ENCODE measurements around the gene SOBP. TPM values are rescaled to one million over a fixed set of nuclear protein-coding genes. Genes with fewer than 3 reads are reported as not detected.

Gene SOBP
- total RNA-seq, 1 experiment from 2014 or later, result 0.22 TPM

GRCh38 chr6:107543567-107543966 lies 53.6 kb downstream of the SOBP start:
- H3K79me2 ChIP-seq (ENCODE audit: low read depth), result no peaks in the 10 kb centered on the region
- no peaks in the 10 kb centered on the region for H3K36me3 ChIP-seq (ENCODE audit: low read depth)
- intact Hi-C loops (cut with micrococcal nuclease; ENCODE audit: unreplicated experiment), result no loop called here
- TF ChIP-seq EZH2 (IDR thresholded peaks at IDR 0.05; ENCODE audit: low read depth) (no peak), CTCF (conservative IDR thresholded peaks at IDR 0.05) (no peak)
- no peaks in the 10 kb centered on the region for H4K20me1 ChIP-seq (ENCODE audit: insufficient read depth)
- ChIA-PET CTCF (no interaction called here), POLR2A (ENCODE audit: unreplicated experiment) (interaction anchor here (0.6 kb wide), 1 partner anchor 196 kb away, joined by 4 read pairs; no protein-coding TSS in a partner anchor)
- H3K4me3 ChIP-seq, result no peak overlapping the region
- H2AFZ ChIP-seq, result no peak overlapping the region
- no peaks in the 10 kb centered on the region for H3F3A ChIP-seq (ENCODE audit: insufficient read depth, low read depth)
- DNase-seq, result no peak
- H3K4me1 ChIP-seq (replicated peaks; ENCODE audit: insufficient read depth), result no peaks in the 10 kb centered on the region
- no peak overlapping the region for H3K27ac ChIP-seq
- no peaks in the 10 kb centered on the region for H3K27me3 ChIP-seq (ENCODE audit: insufficient read depth, low read depth)
- no peaks in the 10 kb centered on the region for H3K9me2 ChIP-seq (ENCODE audit: insufficient read depth)
- no TSS peak for BruUV-seq (replicated peaks)
- H3K9me3 ChIP-seq (ENCODE audit: insufficient read depth, low read depth), result no peaks in the 10 kb centered on the region
- no peak overlapping the region for H3K4me2 ChIP-seq

DNA sequence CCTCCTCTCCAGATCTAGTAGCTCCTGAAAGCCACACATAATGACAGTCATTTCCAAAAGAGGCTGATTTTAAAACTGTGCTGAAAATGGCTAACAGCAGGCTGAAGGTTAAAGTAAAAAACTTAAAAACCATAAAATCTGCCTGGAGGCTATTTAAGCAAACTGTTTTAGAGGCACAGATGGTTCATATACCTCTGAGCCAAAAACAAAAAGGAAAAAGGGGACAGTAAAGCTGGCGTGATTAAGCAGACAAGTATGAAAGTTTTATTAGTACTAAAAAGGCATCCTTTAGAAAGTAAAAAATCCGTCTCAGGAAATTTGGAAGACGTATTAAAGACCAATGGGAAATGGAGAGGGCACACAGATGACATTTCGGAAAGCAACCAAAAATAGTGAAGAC lies 55.8 kb downstream of the SOBP start:
- H4K20me1 ChIP-seq (ENCODE audit: insufficient read depth), result no peaks in the 10 kb centered on the region
- DNase-seq, result no peak
- H3K36me3 ChIP-seq (ENCODE audit: low read depth), result no peaks in the 10 kb centered on the region
- no peaks in the 10 kb centered on the region for H3K27me3 ChIP-seq (ENCODE audit: insufficient read depth, low read depth)
- H3K27ac ChIP-seq, result no peak overlapping the region
- H2AFZ ChIP-seq, result no peak overlapping the region
- H3K9me2 ChIP-seq (ENCODE audit: insufficient read depth), result no peaks in the 10 kb centered on the region
- no peak overlapping the region for H3K4me2 ChIP-seq
- TF ChIP-seq EZH2 (IDR thresholded peaks at IDR 0.05; ENCODE audit: low read depth) (no peak), CTCF (conservative IDR thresholded peaks at IDR 0.05) (no peak)
- H3K9me3 ChIP-seq (ENCODE audit: insufficient read depth, low read depth), result no peaks in the 10 kb centered on the region
- no TSS peak for BruUV-seq (replicated peaks)
- intact Hi-C loops (cut with micrococcal nuclease; ENCODE audit: unreplicated experiment), result no loop called here
- H3K4me3 ChIP-seq, result no peak overlapping the region
- H3F3A ChIP-seq (ENCODE audit: insufficient read depth, low read depth), result no peaks in the 10 kb centered on the region
- CTCF ChIA-PET, result no interaction called here
- H3K4me1 ChIP-seq (replicated peaks; ENCODE audit: insufficient read depth), result no peaks in the 10 kb centered on the region
- no peaks in the 10 kb centered on the region for H3K79me2 ChIP-seq (ENCODE audit: low read depth)
- POLR2A ChIA-PET (ENCODE audit: unreplicated experiment), result no interaction called here

DNA sequence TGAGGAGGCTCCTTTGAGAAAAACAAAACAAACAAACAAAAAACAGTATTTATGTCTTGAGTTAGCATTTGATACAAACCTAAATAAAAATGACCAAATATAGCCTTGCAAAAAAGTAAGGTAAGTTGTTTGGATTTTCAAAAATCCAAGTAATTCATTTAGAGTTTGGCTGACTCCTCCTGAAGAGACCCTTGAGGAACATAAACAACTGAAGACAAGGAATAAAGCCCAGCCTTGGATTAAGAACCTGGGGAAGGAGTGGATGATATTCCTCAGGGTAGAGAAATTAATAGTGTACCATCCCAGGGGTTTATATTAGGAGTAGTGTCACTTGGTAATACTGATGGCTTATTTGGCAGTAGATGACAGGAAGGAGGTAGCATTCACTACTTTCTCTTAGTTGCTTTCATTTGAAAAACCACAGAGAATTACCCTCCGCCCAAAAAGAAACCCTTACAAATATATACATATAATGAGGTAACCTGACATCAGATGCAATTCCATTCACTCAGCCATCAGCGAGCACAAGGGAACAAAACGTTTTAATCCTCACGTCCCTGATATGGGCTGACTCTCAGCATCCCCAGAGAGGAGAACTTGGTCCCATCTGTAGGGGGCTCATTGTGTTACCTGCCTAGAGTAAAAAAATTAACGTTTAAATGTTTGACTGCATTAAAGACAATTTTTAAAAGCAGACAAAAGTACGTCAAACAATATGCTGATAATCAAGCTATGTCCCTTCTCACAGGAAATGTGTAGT lies 57.0 kb downstream of the SOBP start:
- no peaks in the 10 kb centered on the region for H3K4me1 ChIP-seq (replicated peaks; ENCODE audit: insufficient read depth)
- no TSS peak for BruUV-seq (replicated peaks)
- intact Hi-C loops (cut with micrococcal nuclease; ENCODE audit: unreplicated experiment), result no loop called here
- no peak for DNase-seq
- no peak overlapping the region for H3K27ac ChIP-seq
- no peaks in the 10 kb centered on the region for H3K9me2 ChIP-seq (ENCODE audit: insufficient read depth)
- no peak for TF ChIP-seq EZH2 (IDR thresholded peaks at IDR 0.05; ENCODE audit: low read depth)
- TF ChIP-seq CTCF (conservative IDR thresholded peaks at IDR 0.05), result no peak
- no peaks in the 10 kb centered on the region for H3K79me2 ChIP-seq (ENCODE audit: low read depth)
- no peaks in the 10 kb centered on the region for H3K9me3 ChIP-seq (ENCODE audit: insufficient read depth, low read depth)
- no peaks in the 10 kb centered on the region for H4K20me1 ChIP-seq (ENCODE audit: insufficient read depth)
- H3K36me3 ChIP-seq (ENCODE audit: low read depth), result no peaks in the 10 kb centered on the region
- ChIA-PET POLR2A (ENCODE audit: unreplicated experiment) (no interaction called here), CTCF (no interaction called here)
- no peaks in the 10 kb centered on the region for H3F3A ChIP-seq (ENCODE audit: insufficient read depth, low read depth)
- no peak overlapping the region for H3K4me2 ChIP-seq
- H3K4me3 ChIP-seq, result no peak overlapping the region
- no peak overlapping the region for H2AFZ ChIP-seq
- no peaks in the 10 kb centered on the region for H3K27me3 ChIP-seq (ENCODE audit: insufficient read depth, low read depth)

All from PC-9 (cell line).